ENCODE results near the gene XKRX.

DNA sequence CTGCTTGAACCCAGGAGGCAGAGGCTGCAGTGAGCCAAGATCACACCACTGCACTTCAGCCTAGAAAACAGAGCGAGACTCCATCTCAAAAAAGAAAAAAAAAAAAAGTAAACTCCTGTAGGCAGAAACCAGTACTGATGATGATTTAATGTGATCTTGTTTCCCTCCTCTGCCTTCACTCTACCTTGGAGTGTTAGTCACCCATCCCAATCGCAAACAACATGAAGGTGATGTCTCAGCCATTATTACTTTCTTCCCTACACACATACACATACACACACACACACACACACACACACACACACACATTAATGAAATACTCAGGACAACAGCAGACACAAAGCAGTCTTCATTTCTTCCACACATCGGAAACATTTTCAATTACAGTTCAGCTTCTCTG, 15.6 kb downstream of the XKRX start:
- TF ChIP-seq CTCF (IDR thresholded peaks at IDR 0.05; ENCODE audit: insufficient read depth, low read length) = no peak
- no peak for TF ChIP-seq POLR2AphosphoS5 (IDR thresholded peaks at IDR 0.05; ENCODE audit: low read depth)
